ENCODE results near the gene COPZ2.
"Not testable (repeated sequence)": the region's sequence is repeated elsewhere in the genome, so short reads cannot be mapped to it uniquely, and the experiment has no call there.

COPZ2 gene

GRCh38 chr17:48037036-48037837 lies at the start of gene COPZ2:
TSS of gene COPZ2 (minus strand) at chr17:48037797. CDS start at chr17:48037777, 20 bp downstream.
- no peak for FAIRE-seq

DNA sequence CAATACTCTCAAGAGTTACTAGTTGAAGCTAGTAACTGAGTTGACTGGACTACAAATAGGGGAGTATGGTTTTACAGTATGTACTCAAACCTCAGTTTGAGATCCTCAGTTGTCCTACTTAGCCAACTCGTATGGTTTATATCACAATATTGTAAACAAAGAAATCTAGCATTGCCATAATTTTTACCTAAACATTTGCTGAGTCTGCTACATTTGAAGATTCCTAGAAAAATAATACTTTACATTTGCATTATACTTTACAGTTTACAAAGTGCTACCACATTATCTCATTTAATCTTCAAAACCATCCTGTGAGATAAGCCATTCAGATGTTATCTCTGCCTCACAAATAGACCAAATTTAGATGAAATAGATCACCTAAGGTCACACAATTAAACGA lies 47.3 kb upstream of the COPZ2 start:
- FAIRE-seq, result no peak

DNA sequence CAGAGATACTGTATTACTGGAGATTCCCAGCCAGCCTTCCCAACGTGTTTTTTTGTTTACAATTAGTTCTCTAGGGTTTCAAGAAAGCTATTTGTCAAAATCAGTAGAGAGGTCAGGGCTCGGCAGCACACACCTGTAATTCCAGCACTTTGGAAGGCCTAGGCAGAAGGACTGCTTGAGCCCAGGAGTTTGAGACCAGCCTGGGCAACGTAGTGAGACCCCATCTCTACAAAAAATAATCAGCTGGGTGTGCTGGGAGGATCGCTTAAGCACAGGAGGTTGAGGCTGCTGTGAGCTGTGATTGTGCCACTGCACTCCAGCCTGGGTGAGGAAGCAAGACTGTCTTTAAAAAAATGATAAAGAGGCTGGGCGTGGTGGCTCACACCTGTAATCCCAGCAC lies 44.3 kb upstream of the COPZ2 start:
- no peak for FAIRE-seq

GRCh38 chr17:48077152-48077551 lies 39.6 kb upstream of the COPZ2 start:
- not testable (repeated sequence) for FAIRE-seq

GRCh38 chr17:48074322-48075081 lies 36.9 kb upstream of the COPZ2 start:
- FAIRE-seq, result peak; percentile 81

GRCh38 chr17:48073566-48074094 lies 36.0 kb upstream of the COPZ2 start:
- not testable (repeated sequence) for FAIRE-seq

- FAIRE-seq, result not testable (repeated sequence)
Measured at GRCh38 chr17:48072811-48073210, 35.2 kb upstream of the COPZ2 start.

GRCh38 chr17:48071654-48072053 lies 34.1 kb upstream of the COPZ2 start:
- FAIRE-seq, result no peak

DNA sequence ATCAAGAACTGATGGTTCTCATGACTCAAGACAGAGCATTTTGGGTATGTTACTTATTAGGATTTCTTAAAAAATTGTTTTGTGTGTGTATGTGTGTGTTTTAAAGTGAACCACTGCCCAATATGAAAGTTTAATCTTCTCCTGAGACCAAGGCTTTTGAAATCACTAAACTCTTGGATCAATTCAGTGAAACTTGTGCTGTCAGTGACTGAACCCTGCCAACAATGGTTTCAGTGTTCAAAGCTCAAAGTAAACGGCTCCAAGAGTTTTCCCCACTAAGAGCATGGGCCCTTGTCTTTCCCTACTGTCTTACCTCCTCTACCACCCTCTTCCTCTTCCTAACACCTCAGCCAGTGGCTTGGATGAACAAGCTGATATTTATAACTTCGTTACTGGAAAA lies 32.6 kb upstream of the COPZ2 start:
- no peak for FAIRE-seq

- no peak for FAIRE-seq
Measured at GRCh38 chr17:48068491-48068961, 30.9 kb upstream of the COPZ2 start.

DNA sequence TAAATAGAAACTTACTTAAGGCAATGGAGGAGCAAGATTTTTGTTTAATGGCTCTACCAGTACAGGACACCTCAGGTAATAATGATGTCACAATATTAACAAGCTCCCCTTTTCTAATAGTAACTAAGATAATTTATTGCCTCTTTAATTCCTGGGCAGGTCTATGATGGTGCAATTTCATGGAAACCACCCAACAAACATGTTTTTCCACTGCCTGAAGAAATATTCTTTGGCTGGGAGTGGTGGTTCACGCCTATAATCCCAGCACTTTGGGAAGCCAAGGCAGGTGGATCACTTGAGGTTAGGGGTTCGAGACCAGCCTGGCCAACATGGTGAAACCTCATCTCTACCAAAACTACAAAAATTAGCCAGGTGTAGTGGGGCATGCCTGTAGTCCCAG lies 30.2 kb upstream of the COPZ2 start:
- FAIRE-seq, result not testable (repeated sequence)

GRCh38 chr17:48067245-48067644 lies 29.6 kb upstream of the COPZ2 start:
- FAIRE-seq, result no peak

GRCh38 chr17:48066656-48067055 lies 29.1 kb upstream of the COPZ2 start:
- FAIRE-seq, result no peak

DNA sequence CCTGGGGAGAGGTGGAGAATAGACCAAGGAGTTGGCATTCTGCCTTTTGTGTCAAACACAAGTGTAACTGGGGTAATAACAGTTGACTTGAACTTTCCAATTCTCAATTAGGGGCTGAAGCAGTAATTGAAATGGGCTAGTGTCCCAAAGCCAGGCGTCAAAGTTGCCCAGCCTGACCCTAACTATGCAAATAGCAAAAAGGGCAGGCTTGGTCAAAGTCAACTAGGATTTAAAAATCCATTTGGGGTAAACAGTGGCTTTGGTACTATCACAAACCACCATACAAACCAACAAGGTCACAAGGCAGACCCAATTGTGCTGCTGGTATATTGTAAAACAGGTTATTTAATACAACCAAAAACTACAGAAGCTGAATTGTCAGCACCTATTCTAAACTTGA lies 28.6 kb upstream of the COPZ2 start:
- no peak for FAIRE-seq

DNA sequence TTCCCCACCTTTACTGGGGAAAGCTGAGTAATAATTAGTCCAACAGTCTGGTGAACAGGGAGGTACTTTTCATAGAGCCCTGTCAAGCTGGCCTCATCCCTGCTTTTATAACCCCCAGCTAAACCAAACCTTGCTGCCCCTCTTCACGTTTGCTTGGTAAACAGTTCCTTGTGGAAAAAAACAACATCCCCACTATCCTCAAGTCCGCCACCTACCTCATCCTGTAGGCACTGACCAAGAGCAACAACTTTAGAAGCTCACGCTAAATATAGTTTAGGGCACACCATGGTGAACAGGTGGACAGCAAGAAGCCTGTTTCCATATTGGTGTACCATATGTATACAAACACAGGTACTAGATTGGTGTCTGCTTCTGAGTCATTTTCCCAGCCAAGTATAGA lies 27.0 kb upstream of the COPZ2 start:
- FAIRE-seq, result no peak

- FAIRE-seq, result no peak
Measured at GRCh38 chr17:48062273-48062672, 24.7 kb upstream of the COPZ2 start.

- no peak for FAIRE-seq
Measured at GRCh38 chr17:48060249-48060648, 22.7 kb upstream of the COPZ2 start.

- no peak for FAIRE-seq
Measured at GRCh38 chr17:48059125-48059668, 21.6 kb upstream of the COPZ2 start.

GRCh38 chr17:48058393-48059124 lies 21.0 kb upstream of the COPZ2 start:
- no peak for FAIRE-seq

DNA sequence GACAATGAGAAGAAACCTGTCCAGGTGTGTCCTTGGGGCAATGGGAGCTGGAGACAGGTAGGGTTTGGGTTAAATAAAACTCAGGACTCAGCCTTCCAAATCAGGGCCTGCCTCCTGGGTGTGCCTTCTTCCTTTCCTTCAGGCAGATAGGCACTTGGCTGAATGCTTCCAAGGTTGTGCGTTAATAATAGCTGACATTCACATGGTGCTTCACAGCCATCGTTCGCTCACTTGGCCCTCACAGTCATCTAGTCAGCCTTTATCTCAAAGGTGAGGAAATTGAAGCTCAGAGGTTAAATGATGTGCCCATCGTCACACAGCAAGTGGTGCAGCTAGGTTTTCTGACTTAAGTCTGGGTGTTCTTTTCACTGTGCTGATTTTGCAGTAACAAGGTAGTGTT lies 20.0 kb upstream of the COPZ2 start:
- FAIRE-seq, result no peak

DNA sequence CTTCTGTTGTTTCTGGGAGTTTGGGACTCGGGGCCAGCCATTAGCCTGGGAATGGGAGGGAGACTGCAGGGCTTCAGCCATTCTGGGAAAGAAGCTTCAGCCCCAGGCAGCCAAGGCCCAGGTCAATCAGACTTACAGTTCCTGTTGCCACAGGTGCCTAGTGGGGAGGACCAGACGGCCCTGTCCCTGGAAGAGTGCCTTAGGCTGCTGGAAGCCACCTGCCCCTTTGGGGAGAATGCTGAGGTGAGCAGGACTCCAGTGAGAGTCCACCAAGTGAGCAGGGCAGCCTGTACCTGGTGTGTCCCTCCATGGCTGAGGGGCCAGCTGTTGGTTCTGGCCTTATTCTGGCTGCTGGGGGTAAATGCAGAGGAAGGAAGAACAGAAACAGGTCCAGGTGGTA lies 19.3 kb upstream of the COPZ2 start:
- FAIRE-seq, result no peak

GRCh38 chr17:48056246-48056745 lies 18.7 kb upstream of the COPZ2 start:
- no peak for FAIRE-seq
